Measurements from ENCODE around the gene CHAD. TPM values are rescaled to one million over a fixed set of nuclear protein-coding genes. Genes with fewer than 3 reads are reported as not detected.

CHAD gene
- total RNA-seq, 1 experiment from 2014 or later: not detected

DNA sequence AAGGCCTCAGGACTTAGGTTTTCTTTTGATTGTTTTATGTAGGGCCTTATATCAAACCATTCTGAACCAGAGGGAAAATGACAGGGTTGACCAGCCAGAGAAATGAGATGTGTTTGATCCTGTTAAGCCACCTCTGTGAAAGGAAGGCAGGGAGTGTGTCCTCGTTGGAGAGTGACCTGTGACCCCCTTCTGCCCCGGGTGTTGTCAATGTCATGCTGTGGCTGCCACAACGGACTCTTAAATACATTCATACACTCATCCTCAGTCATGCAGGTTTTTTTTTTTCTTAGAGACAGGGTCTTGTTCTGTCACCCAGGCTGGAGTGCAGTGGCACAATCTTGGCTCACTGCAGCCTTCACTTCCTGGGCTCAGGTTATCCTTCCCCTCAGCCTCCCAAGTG is 45.7 kb upstream of the CHAD start:
- BruUV-seq (replicated peaks): no TSS peak
- Histone ChIP-seq H3K27ac (ENCODE audit: low read length) (no peak overlapping the region), H3K27me3 (ENCODE audit: control insufficient read depth, insufficient read depth, low read length) (no peaks in the 10 kb centered on the region), H3K4me3 (ENCODE audit: low read depth in 2 of 2, low read length in 2 of 2) (no peak overlapping the region), H3K4me1 (ENCODE audit: control insufficient read depth, insufficient read depth, low read length) (peaks cover under 1% of the 10 kb centered on the region; the same call in 1 of the 2 replicates), H3K9me3 (ENCODE audit: control insufficient read depth, insufficient read depth, low read depth, low read length) (no peaks in the 10 kb centered on the region), H3K36me3 (ENCODE audit: control insufficient read depth, insufficient read depth, low read length) (no peaks in the 10 kb centered on the region)
- intact Hi-C loops (cut with micrococcal nuclease; ENCODE audit: unreplicated experiment): no loop called here
- DNase-seq (ENCODE audit: low read depth, low spot score): no peak
- TF ChIP-seq, protein P1, sequence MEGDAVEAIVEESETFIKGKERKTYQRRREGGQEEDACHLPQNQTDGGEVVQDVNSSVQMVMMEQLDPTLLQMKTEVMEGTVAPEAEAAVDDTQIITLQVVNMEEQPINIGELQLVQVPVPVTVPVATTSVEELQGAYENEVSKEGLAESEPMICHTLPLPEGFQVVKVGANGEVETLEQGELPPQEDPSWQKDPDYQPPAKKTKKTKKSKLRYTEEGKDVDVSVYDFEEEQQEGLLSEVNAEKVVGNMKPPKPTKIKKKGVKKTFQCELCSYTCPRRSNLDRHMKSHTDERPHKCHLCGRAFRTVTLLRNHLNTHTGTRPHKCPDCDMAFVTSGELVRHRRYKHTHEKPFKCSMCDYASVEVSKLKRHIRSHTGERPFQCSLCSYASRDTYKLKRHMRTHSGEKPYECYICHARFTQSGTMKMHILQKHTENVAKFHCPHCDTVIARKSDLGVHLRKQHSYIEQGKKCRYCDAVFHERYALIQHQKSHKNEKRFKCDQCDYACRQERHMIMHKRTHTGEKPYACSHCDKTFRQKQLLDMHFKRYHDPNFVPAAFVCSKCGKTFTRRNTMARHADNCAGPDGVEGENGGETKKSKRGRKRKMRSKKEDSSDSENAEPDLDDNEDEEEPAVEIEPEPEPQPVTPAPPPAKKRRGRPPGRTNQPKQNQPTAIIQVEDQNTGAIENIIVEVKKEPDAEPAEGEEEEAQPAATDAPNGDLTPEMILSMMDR (IDR thresholded peaks at IDR 0.05): no peak
- no peak for TF ChIP-seq SIN3A (IDR thresholded peaks at IDR 0.05; ENCODE audit: borderline replicate concordance, insufficient read depth, low read depth, low read length)
- POLR2A ChIA-PET: no interaction called here
- in situ Hi-C loops (cut with HindIII; ENCODE audit: low pct_unique_long_range_greater_than_20kb, low sequenced_read_pairs): no loop called here
- no peak for ATAC-seq
- CTCF ChIA-PET: no interaction called here

DNA sequence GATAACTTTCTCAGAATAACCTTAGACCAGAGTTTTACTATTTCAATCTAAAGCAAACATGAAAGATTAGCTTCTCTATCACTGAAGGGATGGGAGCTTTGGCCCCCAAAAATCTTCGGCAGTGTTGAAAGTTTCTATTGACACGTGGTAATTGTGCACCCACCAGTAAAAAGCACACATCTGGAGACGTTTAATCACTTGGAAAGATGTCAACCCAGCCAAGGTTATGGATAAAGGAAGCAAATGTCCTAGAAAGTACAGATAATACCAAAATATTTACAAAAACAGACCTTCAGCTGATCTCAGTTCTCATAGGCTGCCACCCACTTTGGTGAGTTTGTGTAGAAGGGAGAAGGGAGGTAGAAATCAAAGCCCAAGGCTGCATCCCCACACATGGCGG is 44.8 kb upstream of the CHAD start:
- DNase-seq (ENCODE audit: low read depth, low spot score): no peak
- BruUV-seq (replicated peaks): no TSS peak
- Histone ChIP-seq H3K4me3 (ENCODE audit: low read depth in 2 of 2, low read length in 2 of 2) (no peak overlapping the region), H3K9me3 (ENCODE audit: control insufficient read depth, insufficient read depth, low read depth, low read length) (no peaks in the 10 kb centered on the region), H3K4me1 (ENCODE audit: control insufficient read depth, insufficient read depth, low read length) (peaks cover 8% of the 10 kb centered on the region), H3K27ac (ENCODE audit: low read length) (no peak overlapping the region), H3K27me3 (ENCODE audit: control insufficient read depth, insufficient read depth, low read length) (no peaks in the 10 kb centered on the region), H3K36me3 (ENCODE audit: control insufficient read depth, insufficient read depth, low read length) (no peaks in the 10 kb centered on the region)
- intact Hi-C loops (cut with micrococcal nuclease; ENCODE audit: unreplicated experiment): no loop called here
- TF ChIP-seq POLR2AphosphoS5 (IDR thresholded peaks at IDR 0.05; ENCODE audit: low read depth, low read length) (no peak), SIN3A (IDR thresholded peaks at IDR 0.05; ENCODE audit: borderline replicate concordance, insufficient read depth, low read depth, low read length) (no peak), TCF7L2 (IDR thresholded peaks at IDR 0.05; ENCODE audit: low read depth, low read length) (no peak)
- TF ChIP-seq, protein P2, sequence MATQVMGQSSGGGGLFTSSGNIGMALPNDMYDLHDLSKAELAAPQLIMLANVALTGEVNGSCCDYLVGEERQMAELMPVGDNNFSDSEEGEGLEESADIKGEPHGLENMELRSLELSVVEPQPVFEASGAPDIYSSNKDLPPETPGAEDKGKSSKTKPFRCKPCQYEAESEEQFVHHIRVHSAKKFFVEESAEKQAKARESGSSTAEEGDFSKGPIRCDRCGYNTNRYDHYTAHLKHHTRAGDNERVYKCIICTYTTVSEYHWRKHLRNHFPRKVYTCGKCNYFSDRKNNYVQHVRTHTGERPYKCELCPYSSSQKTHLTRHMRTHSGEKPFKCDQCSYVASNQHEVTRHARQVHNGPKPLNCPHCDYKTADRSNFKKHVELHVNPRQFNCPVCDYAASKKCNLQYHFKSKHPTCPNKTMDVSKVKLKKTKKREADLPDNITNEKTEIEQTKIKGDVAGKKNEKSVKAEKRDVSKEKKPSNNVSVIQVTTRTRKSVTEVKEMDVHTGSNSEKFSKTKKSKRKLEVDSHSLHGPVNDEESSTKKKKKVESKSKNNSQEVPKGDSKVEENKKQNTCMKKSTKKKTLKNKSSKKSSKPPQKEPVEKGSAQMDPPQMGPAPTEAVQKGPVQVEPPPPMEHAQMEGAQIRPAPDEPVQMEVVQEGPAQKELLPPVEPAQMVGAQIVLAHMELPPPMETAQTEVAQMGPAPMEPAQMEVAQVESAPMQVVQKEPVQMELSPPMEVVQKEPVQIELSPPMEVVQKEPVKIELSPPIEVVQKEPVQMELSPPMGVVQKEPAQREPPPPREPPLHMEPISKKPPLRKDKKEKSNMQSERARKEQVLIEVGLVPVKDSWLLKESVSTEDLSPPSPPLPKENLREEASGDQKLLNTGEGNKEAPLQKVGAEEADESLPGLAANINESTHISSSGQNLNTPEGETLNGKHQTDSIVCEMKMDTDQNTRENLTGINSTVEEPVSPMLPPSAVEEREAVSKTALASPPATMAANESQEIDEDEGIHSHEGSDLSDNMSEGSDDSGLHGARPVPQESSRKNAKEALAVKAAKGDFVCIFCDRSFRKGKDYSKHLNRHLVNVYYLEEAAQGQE (IDR thresholded peaks at IDR 0.05; ENCODE audit: insufficient read depth in 1 of 2, low read depth in 2 of 2, low read length in 1 of 2): no peak
- TF ChIP-seq, protein P1 (IDR thresholded peaks at IDR 0.05): no peak
- POLR2A ChIA-PET: interaction anchor here (1.0 kb wide), 1 partner anchor 9 kb away, joined by 9 read pairs; no protein-coding TSS in a partner anchor
- CTCF ChIA-PET: interaction anchor here (0.6 to 0.7 kb wide), 2 partner anchors 87 to 155 kb away, joined by 3 to 7 read pairs; no protein-coding TSS in a partner anchor
- in situ Hi-C loops (cut with HindIII; ENCODE audit: low pct_unique_long_range_greater_than_20kb, low sequenced_read_pairs): no loop called here
- ATAC-seq: no peak

All from Panc1 (cell line).